ENCODE data around the gene LCE2B.
"Not testable (repeated sequence)": the region's sequence is repeated elsewhere in the genome, so short reads cannot be mapped to it uniquely, and the experiment has no call there.

LCE2B gene, protein sequence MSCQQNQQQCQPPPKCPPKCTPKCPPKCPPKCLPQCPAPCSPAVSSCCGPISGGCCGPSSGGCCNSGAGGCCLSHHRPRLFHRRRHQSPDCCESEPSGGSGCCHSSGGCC

DNA sequence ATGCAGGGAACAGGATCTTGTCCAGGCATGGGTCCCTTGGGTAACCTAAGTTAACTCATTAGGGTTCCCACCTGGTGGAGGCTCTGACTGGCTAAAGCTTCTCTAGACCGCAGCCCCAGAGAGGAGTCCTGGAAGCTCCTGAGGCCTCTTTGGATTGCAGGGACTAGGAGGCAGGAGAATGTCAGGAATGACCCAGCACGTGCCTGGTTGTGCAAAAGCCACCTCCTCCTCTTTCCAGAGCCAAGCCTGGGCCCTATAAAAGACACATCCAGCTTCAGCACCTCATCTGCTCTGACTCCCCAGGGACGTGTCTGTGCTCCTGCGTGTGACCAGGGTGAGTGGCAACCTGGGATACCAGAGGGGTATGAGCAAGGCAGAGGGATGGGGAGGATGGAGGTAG is at the start of gene LCE2B:
TSS of gene LCE2B (plus strand) at position 301 of the 400 bp plus-strand sequence. CDS start 721 bp downstream, outside the sequence.
- DNase-seq: not testable (repeated sequence)

DNA sequence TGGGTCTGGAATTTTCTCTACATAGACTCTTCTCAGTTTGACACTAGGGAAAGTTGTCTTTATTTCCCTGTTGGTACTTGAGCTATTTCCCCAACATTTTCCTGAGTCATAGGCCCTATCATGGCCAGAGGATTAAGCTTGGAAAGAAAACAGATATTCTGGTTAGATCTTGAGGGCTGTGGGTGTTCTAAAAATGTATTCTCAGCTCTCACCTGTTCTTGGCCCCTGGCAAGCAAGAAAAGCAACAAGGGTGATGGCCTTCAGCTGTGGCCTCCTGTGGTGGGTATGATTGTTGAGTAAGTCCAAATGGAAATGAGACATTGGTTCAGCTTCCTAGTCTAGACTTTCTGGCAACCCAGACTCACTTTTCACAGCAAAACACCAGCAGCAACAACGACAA is 45.6 kb upstream of the LCE2B start:
- no peak for DNase-seq

DNA sequence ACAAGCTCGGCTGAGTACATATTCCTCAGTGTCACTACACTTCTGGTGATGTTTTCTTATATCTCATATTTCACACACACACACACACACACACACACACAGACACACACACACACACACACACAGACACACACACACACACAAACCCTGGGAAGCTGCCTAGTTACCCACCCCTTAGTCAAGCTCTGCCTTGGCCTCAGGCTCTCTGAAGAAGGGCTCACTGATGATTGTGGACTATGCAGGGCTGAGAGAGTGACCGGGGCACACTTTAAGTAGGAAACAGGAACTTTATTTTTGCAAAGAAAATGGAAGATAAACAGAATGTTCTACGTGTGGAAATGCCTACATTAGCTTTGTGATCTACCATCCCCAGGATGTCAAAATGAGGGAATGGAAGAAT is 42.0 kb upstream of the LCE2B start:
- DNase-seq: no peak

DNA sequence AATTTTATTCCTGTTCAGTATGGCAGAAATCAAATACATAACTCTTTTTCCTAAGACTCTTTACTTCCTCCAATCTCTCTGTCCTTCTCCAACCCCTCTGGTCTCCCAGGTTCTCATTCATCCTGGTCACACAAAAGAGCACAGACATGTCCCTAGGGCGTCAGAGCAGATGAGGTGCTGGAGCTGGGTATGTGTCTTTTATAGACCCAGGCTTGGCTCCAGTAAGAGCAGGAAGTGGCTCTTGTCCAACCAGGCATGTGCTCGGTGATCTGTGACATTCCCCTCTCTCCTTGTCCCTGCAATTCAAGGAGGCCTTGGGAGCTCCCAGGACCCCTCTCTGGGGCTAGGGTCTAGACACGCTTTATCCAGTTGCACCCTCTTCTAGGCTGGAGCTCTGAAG is 40.8 kb upstream of the LCE2B start:
- DNase-seq: no peak

DNA sequence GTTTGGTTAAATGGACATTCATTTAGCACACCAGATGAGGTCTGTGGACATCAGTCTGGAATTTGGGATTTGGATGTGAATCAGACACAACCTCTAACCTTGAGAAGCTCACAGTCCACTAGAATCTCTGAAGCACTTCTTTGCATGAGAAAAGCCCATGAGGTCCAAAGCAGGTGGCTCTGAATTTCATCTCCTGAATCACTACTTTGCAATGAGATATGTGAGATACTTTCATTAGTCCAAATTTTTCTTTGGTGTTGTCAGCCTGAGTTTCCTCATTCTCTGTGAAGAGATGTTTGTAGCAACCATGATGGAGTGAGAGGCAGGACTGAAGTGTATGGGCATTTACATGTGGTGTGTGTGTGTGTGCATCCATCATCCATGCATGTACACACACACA is 39.3 kb upstream of the LCE2B start:
- no peak for DNase-seq

DNA sequence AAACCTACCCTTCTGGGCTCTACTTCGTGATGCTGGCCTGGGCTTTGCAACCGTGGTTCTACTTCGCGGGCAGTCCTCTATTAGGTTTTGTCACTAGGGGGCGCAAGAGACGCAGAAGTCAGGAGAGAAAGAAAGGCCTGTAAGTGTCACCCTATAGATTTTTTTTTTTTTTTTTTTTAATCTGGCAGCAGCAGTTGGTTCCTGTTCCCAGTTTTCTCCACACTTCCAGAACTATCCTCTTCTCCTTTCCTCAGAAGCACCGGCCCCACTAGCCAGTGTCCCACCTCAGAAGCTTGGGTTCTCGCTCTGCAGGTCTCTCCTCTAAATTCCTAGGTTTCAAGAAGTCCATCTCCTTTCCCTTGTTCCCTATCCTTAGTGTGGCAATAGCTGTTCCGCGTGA is 31.8 kb upstream of the LCE2B start:
- peak; percentile 20 for DNase-seq

DNA sequence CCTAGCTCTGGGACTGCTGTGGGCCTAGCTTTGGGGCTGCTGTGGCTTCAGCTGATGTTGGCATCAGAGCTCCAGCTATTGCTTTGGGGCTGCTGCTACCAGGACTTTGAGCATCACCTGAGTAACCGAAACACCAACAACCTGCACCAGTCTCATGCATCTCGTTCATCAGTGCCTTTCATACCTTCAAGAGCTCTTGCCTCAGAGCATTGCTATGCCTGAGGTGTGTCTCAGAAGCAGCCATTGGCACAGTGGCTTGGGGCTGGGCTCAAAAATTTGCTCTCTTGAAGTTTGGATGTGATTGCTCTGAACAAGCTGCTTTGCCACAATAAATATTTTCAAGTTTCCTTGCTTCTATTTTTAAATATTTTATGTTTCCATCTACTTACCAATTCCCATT is 29.5 kb upstream of the LCE2B start:
- no peak for DNase-seq

DNA sequence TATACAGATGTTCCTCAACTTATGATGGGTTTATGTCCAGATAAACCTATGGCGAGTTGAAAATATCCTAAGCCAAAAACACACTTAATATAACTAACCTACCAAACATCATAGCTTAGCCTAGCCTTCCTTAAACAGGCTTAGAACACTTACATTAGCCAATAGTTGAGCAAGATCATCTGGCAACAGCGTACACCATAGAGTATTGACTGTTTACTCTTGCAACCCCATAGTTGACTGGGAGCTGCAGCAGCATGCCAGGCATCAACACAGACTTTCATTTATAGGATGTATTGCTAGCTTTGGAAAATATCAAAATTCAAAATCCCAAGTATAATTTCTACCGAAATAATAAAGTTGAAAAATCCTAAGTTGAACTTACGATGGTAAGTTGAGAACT is 28.2 kb upstream of the LCE2B start:
- no peak for DNase-seq

DNA sequence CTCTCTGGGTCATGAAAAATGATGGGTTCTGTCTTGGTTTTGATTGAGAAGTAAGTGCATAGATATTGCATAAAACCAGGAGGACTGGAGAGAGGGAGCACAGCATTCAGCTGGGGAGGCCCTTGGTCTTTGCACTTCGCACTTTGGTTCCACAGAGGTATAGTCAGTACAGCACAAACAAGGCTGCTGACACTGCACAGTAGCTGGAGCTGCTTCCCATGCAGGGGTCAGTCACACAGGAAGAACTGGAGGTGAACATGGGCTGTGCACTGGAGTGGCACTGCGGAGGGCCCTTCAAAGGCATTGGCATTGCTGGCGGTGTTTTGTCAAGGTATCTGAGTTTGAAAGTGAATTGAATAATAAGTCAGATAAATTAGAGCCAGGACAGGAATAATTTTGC is 27.3 kb upstream of the LCE2B start:
- DNase-seq: no peak

DNA sequence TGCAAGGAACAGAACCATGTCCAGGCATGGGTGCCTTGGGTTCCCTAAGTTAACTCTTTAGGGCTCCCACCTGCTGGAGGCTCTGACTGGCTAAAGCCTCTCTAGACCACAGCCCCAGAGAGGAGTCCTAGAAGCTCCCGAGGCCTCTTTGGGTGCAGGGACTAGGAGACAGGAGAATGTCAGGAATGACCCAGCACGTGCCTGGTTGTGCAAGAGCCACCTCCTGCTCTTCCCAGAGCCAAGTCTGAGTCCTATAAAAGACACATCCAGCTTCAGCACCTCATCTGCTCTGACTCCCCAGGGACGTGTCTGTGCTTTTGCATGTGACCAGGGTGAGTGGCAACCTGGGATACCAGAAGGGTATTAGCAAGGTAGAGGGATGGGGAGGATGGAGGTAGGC is 22.8 kb upstream of the LCE2B start, which contains the start of gene LCE2D:
TSS of gene LCE2D (plus strand) at position 283 of the 400 bp plus-strand sequence. CDS start 726 bp downstream, outside the sequence.
- DNase-seq: no peak

DNA sequence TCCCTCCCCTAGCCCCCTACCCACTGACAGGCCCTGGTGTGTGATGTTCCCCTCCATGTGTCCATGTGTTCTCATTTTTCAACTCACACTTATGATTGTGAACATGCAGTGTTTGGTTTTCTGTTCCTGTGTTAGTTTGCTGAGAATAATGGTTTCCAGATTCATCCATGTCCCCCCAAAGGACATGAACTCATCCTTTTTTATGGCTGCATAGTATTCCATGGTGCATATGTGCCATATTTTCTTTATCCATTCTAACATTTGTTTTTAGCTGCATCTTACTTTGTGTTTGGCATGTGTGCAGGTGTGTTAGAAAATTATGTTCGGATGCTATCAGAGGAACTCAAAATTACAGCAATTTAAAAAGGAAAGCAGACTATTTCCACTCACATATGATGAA is 19.8 kb upstream of the LCE2B start:
- not testable (repeated sequence) for DNase-seq

DNA sequence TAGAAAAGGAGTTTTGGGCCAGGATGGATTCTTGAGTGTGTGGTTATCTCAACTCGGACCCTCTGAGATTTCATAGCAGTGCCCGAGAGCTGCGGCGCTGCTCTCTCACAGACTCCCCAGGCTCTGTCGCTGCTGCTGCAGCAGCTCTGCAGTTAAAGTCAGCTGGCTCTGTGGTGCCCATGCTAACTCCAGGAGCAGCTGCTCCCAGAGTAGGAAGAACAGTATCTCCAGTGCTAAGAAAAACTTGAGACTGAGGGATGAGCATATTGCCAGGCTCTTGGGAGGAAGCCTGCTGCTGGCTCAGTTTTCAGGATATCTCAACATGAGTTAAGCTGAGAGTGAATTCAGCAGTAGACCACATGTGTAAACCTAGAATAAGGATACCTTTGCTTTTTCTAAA is 18.3 kb upstream of the LCE2B start:
- DNase-seq: no peak

DNA sequence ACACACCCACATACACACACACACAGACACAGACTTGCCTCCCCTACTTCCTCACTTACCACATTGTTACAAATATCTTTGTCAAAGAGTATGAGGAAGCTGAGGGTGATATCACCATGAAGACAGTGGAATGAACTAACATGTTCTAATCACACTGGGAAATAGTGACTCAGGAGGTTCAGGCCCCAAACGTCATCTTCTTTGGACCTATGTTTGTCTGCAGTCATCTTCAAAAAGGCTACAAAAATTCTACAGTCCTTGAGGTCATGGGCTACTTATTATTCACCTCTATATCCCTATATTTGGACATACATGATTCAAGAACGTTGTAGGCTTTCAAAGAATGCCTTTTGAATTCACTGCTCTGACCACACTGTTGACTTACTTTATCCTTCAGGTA is 12.9 kb upstream of the LCE2B start:
- DNase-seq: no peak

DNA sequence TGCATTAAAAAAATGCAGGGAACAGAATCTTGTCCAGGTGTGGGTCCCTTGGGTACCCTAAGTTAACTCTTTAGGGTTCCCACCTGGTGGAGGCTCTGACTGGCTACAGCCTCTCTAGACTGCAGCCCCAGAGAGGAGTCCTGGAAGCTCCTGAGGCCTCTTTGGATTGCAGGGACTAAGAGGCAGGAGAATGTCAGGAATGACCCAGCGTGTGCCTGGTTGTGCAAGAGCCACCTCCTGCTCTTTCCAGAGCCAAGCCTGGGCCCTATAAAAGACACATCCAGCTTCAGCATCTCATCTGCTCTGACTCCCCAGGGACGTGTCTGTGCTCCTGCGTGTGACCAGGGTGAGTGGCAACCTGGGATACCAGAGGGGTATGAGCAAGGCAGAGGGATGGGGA is 10.9 kb upstream of the LCE2B start, which contains the start of gene LCE2C:
TSS of gene LCE2C (plus strand) at position 297 of the 400 bp plus-strand sequence. CDS start 737 bp downstream, outside the sequence.
- not testable (repeated sequence) for DNase-seq

DNA sequence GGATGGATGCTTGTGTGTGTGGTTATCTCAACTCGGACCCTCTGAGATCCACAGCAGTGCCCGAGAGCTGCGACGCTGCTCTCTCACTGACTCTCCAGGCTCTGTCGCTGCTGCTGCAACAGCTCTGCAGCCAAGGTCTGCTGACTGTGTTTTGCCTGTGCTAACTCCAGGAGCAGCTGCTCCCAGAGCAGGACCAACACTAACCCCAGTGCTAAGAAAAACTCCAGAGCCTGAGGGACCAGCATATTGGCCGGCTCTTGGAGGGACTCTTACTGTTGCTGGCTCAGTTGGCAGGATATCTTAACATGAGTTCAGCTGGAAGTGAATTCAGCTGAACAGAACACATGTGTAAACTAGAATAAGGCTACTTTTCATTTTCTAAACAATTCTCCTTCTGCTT is 6.5 kb upstream of the LCE2B start:
- DNase-seq: no peak

DNA sequence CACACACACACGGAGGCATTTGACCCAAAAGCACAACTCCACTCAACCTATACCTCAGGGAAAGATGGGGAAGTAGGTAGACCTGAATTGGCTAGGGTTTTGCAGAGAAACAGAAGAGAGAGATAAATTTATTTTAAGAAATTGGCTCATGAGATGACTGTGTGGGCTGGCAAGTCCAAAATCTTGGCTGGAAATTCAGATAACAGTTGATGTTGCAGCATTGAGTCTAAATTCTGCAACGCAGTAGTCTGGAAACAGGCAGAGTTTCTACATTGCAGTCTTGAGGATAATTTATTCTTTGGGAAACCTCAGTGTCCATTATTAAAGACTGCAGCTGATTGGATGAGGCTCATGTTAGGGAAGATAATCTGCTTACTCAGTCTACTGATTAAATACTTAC is 4.3 kb upstream of the LCE2B start:
- no peak for DNase-seq

DNA sequence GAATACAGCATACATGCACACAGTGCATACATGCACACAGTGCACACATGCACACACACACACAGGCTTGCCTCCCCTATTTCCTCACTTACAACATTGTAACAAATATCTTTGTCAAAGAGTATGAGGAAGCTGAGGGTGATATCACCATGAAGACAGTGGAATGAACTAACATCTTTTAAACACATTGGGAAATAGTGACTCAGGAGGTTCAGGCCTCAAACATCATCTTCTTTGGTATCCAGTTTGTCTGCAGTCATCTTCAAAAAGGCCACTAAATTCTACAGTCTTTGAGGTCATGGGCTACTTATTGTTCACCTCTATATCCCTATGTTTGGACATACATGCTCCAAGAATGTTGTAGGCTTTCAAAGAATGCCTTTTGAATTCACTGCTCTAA is 2.1 kb upstream of the LCE2B start:
- DNase-seq: no peak

DNA sequence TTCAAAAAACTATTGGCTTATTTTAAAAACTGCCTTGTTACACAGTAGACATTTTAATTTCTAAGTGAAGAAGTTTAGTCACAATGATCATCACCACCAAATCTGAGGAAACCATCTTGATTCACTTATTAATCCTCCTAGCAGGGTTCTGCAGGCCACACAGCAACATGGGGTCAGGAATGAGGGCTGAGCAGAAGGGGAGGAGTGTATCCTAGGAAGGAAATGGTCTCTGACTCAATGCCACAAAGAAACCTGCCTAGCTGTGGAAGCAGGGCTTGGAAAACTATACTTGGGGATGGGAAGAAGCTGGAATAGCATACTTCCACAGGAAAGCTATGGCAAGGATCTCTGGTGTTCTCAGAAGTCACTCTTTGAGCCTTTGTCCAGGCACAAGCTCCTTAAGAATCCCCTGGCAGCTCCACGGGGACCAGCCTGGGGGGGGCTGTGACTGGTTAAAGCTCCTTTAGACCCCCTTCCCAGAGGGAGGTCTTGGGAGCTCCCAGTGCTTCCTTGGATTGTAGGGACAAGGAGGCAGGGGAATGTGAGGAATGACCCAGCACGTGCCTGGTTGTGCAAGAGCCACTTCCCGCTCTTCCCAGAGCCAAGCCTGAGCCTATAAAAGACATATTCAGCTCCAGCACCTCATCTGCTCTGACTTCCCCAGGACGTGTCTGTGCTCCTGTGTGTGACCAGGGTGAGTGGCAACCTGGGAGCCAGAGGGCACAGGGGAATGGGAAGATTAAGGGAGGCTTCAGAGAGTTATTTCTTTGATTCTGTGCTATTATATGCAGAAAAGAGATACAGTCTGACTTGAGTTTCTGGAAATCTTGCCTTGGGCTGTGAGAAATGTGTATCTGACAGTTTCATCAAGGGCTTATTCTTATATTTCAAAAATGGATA is 12.0 kb downstream of the LCE2B start, which contains the start of gene LCE2A:
TSS of gene LCE2A (plus strand) at position 645 of the 900 bp plus-strand sequence. CDS start 557 bp downstream, outside the sequence.
- DNase-seq: no peak

DNA sequence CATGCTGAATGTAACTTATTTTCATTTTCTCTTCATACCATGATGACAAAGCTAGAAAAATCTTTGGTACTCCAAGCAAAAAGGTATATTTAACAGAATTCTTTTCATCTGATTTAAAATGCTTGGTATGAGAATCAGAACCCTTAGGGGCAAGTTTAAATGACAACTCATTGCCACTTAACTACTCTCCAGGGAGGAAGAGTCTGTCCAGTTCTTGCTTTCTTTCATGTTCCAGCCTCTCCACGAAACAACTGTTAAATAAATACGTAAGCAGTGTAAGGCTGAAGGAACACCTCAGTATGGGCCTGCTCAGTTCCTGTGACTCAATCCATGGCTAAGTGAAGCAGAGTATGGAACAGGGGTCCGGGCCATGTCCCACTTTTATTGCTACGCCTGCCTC is 13.8 kb downstream of the LCE2B start:
- no peak for DNase-seq

DNA sequence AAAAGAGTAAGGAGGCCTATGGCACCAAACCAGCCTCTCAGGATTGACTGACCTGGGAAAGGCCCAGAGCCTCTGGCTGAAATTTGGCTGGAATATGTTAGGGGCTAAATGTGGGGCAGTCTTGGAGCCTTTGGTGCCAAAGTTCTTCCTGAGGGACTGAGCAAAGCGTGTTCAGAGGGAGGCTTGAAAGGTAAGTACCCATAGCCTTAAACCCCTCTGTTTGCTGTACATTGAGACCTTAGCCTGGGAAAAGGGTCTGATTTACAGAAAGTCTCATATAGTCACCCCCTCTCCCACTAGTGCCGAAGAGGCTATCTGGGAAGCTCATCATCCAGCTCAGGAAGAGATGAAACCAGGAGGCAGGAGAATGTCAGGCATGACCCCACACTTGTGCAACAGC is 21.9 kb downstream of the LCE2B start, which contains the start of gene LCE4A:
TSS of gene LCE4A (plus strand) at position 301 of the 400 bp plus-strand sequence. CDS start 916 bp downstream, outside the sequence.
- DNase-seq: no peak

DNA sequence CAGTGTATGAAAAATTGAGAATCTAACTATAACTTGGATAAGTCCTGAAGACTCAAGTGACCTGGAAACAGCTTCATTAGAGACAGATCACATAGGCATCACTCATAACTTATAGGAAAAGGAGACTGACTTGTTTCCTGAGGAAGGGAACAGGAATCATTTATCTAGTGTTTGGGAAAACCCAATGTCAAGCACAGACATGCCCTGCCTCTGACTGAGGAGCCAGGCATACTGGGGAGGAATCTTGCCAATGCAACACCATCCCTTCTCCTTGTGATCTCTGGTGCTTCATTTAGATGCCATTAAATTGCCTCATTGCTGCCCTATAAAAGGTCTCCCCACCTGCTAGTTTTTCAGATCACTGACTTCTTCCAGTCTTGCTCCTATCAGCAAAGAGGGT is 32.3 kb downstream of the LCE2B start:
- DNase-seq: no peak

DNA sequence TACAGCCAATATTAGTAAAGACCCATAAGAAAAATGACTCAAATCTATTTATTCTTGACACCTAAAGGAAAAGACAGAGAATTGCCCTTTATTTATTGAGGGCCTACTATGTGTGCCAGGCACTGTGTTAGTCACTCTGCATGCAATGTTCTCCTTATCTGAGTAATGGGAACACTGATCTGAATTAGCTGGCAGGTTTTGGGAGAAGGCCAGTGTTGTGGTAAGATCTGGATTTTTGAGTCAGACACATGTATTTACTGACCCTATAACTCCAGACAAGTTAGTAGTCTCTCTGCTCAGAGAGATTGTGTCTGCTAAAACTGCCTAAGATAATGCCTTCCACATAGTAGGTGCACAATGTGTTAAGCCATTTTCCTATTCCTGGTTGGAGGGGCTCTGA is 39.3 kb downstream of the LCE2B start:
- DNase-seq: no peak

DNA sequence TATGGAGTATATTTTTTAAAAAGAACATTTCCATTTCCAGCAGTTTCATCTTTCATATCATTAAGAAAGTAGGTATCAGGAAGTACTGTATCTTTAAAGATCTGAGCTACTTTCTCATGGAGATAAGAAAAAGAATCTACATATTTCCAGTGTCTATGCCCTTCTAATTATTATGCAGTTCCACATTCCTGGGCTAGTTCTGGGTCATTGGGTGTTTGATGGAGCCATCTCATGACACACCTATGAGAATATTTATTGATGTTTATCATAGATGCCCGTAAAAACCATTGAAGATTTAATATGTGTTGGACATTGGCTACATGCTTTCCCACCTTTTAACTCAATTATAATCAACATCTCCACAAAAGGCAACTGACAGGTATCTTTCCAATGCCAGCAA is 43.1 kb downstream of the LCE2B start:
- DNase-seq: no peak

DNA sequence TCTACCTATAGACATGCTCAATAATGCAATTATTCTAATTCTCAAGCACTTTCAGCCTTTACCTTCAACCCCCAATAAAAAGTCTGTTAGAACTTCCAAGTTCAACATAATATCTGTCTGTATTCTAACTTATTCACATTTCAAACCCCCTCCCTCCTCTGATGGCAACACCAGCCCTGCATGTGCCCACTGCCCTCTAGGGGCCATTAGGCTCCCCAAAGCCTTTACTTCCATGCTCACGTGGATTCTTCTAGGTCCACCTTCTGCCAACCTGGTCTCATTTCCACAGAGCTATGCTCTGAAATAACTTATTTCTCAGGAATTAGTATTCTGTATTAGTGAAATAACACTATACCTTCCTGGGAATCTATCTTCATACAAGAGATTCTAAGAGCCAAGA is 49.7 kb downstream of the LCE2B start:
- no peak for DNase-seq

Data from activated T-cell treated with anti-CD3 and anti-CD28 coated beads, Interleukin-2, amount 50 U/mL, for 1 hour (primary cell).